ENCODE results near the gene LDLR.
"Not testable (repeated sequence)": the region's sequence is repeated elsewhere in the genome, so short reads cannot be mapped to it uniquely, and the experiment has no call there.

- TF ChIP-seq, protein P1, sequence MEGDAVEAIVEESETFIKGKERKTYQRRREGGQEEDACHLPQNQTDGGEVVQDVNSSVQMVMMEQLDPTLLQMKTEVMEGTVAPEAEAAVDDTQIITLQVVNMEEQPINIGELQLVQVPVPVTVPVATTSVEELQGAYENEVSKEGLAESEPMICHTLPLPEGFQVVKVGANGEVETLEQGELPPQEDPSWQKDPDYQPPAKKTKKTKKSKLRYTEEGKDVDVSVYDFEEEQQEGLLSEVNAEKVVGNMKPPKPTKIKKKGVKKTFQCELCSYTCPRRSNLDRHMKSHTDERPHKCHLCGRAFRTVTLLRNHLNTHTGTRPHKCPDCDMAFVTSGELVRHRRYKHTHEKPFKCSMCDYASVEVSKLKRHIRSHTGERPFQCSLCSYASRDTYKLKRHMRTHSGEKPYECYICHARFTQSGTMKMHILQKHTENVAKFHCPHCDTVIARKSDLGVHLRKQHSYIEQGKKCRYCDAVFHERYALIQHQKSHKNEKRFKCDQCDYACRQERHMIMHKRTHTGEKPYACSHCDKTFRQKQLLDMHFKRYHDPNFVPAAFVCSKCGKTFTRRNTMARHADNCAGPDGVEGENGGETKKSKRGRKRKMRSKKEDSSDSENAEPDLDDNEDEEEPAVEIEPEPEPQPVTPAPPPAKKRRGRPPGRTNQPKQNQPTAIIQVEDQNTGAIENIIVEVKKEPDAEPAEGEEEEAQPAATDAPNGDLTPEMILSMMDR (IDR thresholded peaks at IDR 0.05; ENCODE audit: insufficient read depth, low read length, poor library complexity, severe bottlenecking), result not testable (repeated sequence)
- not testable (repeated sequence) for TF ChIP-seq EZH2phosphoT487 (conservative IDR thresholded peaks at IDR 0.05; ENCODE audit: low read length)
These were observed 14.4 kb downstream of the LDLR start for GRCh38 chr19:11103667-11104066.

Measured in SU-DHL-6 (cell line).